Fibroblast of villous mesenchyme (primary cell): ENCODE results near the gene TXNDC12. TPM values are rescaled to one million over a fixed set of nuclear protein-coding genes. Genes with fewer than 3 reads are reported as not detected.
A peak's percentile ranks its signal among the peaks of the same experiment; 100 is the strongest.

Experiments
- DNase-seq: peaks from one replicate; pipeline ENCODE4 v3.0.0-alpha.2; 2010; ENCODE audit warnings: low read depth
- H3K4me3 ChIP-seq: 2 replicates; pipeline ENCODE4 v1.5.1; 2011; ENCODE audit warnings: low read depth, mild to moderate bottlenecking, low read length
- CTCF ChIP-seq: IDR thresholded peaks from 2 replicates; pipeline ENCODE4 v1.5.1; 2012; ENCODE audit warnings: low read depth, mild to moderate bottlenecking, low read length; ENCODE audit not compliant: insufficient read depth
- total RNA-seq: library from RNA; depleted of rRNA; stranded (reverse); fragments of >200 nt; gene quantifications from 2 replicates; pipeline ENCODE4 v1.2.3, GENCODE V29; 2012

Gene TXNDC12
- total RNA-seq, 1 donor = 57.0 TPM

GRCh38 chr1:52045236-52045635, 9.8 kb downstream of the TXNDC12 start:
- H3K4me3 ChIP-seq = no peak overlapping the region
- no peak for TF ChIP-seq CTCF
- DNase-seq = no peak

GRCh38 chr1:52041551-52042185, 13.3 kb downstream of the TXNDC12 start:
- H3K4me3 ChIP-seq = no peak overlapping the region
- TF ChIP-seq CTCF = no peak
- DNase-seq = no peak

GRCh38 chr1:52037909-52038308, 17.1 kb downstream of the TXNDC12 start:
- no peak for TF ChIP-seq CTCF
- H3K4me3 ChIP-seq = no peak overlapping the region
- no peak for DNase-seq

- no peak overlapping the region for H3K4me3 ChIP-seq
- peak; percentile 97 for DNase-seq
- TF ChIP-seq CTCF = no peak
Observed at GRCh38 chr1:52037402-52037814, 17.6 kb downstream of the TXNDC12 start.

GRCh38 chr1:52034050-52034384, 21.0 kb downstream of the TXNDC12 start:
- no peak for DNase-seq
- peak overlapping the region; percentile 91 for H3K4me3 ChIP-seq
- TF ChIP-seq CTCF = no peak

GRCh38 chr1:52033190-52034049, 21.6 kb downstream of the TXNDC12 start, which contains the start of gene KTI12:
KTI12 (minus strand) TSS chr1:52033810; CDS start chr1:52033761, 49 bp downstream.
- TF ChIP-seq CTCF = no peak
- H3K4me3 ChIP-seq = peak within 1 kb of the TSS; percentile 91
- DNase-seq = peak; percentile 91
